Body of pancreas (tissue), 4 donors: ENCODE data around the gene SLC12A2. TPM values are rescaled to one million over a fixed set of nuclear protein-coding genes. Genes with fewer than 3 reads are reported as not detected.

Experiments
- ATAC-seq: fragments of 150-250 bp; one replicate; pipeline ENCODE4 v1.9.1; 2016
- DNase-seq, 4 donors: peaks; one replicate each; pipeline ENCODE4 v3.0.0-alpha.2; 2019
- H3K27ac ChIP-seq, 4 donors: fragments of 200-600 bp; sonication (generic); 1 replicate in 3 of 4; 2 replicates in 1 of 4; pipeline versions ENCODE4 v1.5.1 to v1.6.1; 2016 to 2019; ENCODE audit warnings: mild to moderate bottlenecking in 1 of 4, mixed read lengths in 1 of 4, moderate library complexity in 1 of 4
- H3K27me3 ChIP-seq, 2 donors: fragments of 200-600 bp; sonication (generic); one replicate each; pipeline ENCODE4 v1.6.0; 2016; ENCODE audit warnings: mild to moderate bottlenecking in 1 of 2
- H3K36me3 ChIP-seq, 2 donors: fragments of 200-600 bp; sonication (generic); replicated peaks in 1 of 2; 2 replicates each; pipeline ENCODE4 v1.5.1; 2016; ENCODE audit warnings: low read depth in 2 of 2; ENCODE audit not compliant: insufficient read depth in 1 of 2
- H3K4me1 ChIP-seq: fragments of 200-600 bp; sonication (generic); one replicate; pipeline ENCODE4 v1.6.0; 2016
- H3K4me3 ChIP-seq, 2 donors: fragments of 200-600 bp; sonication (generic); 1 replicate in 1 of 2; 2 replicates in 1 of 2; pipeline ENCODE4 v1.5.1; 2016 to 2019
- H3K9me3 ChIP-seq, 3 donors: fragments of 200-600 bp; sonication (generic); 1 replicate in 2 of 3; 2 replicates in 1 of 3; pipeline ENCODE4 v1.5.1; 2016
- CTCF ChIP-seq, 7 experiments: fragments of 450-650 bp in 4 of 7; fragments of 200-600 bp in 3 of 7; sonication (generic) in 3 of 7; IDR thresholded peaks; one replicate each; pipeline ENCODE4 v1.5.1; 2016 to 2019; ENCODE audit warnings: antibody characterized with exemption in 7 of 7
- POLR2A ChIP-seq, 3 donors: fragments of 450-650 bp; IDR thresholded peaks; one replicate each; pipeline ENCODE4 v1.6.1; 2016; ENCODE audit warnings: antibody characterized with exemption in 3 of 3, mild to moderate bottlenecking in 2 of 3
- WGBS, 2 donors: methylation state at CpG; one replicate each; pipeline ENCODE4 v1.1.5; 2017; 5-methylcytosine and 5-hydroxymethylcytosine counted together
- intact Hi-C: fragments of 100-400 bp; cut with DNase I; formaldehyde crosslinking; loops from one replicate; pipeline ENCODE4 v1.15.1; 2023
- total RNA-seq, 2 donors: library from RNA; depleted of rRNA; stranded (reverse); fragments of >200 nt; gene quantifications; one replicate each; pipeline ENCODE4 v1.1.0, GENCODE V29; 2016

The SLC12A2 gene
- 10 to 100 TPM; 26.7 to 28.0 TPM for total RNA-seq

GRCh38 chr5:128083033-128083810 is at the start of gene SLC12A2:
Gene SLC12A2 (plus strand): TSS chr5:128083766. CDS start chr5:128083955, 189 bp downstream.
- Histone ChIP-seq H3K27ac (peak within 1 kb of the TSS; percentile 91 to 97 (median 94)), H3K9me3 (no peaks in the 10 kb centered on the region), H3K27me3 (no peaks in the 10 kb centered on the region), H3K4me1 (peaks cover 53% of the 10 kb centered on the region), H3K4me3 (peak within 1 kb of the TSS; percentile 35 to 90), H3K36me3 (no peaks in the 10 kb centered on the region)
- DNase-seq = peak; percentile 89 to 95 (median 94)
- peak; percentile 85 for ATAC-seq
- TF ChIP-seq CTCF (IDR thresholded peaks at IDR 0.05) = peak in 1 of 7 experiments; percentile 6
- TF ChIP-seq POLR2A (IDR thresholded peaks at IDR 0.05) = peak; percentile 79 to 89 (median 80)
- WGBS, 2 donors = 0% methylated on average over 90 of the region's 104 CpGs; no CpG with 5 or more reads in 1 of the 2 donors
- intact Hi-C loops = no loop called here

- H3K36me3 ChIP-seq = no peaks in the 10 kb centered on the region
- peaks cover 11% of the 10 kb centered on the region for H3K4me1 ChIP-seq
- DNase-seq (no peak), ATAC-seq (no peak)
- no peak overlapping the region for H3K4me3 ChIP-seq
- WGBS, 2 donors = 85 to 93% methylated on average over 4 of the region's 4 CpGs
- no peak for TF ChIP-seq POLR2A (IDR thresholded peaks at IDR 0.05)
- no peak for TF ChIP-seq CTCF (IDR thresholded peaks at IDR 0.05)
- H3K9me3 ChIP-seq = no peaks in the 10 kb centered on the region
- no peak overlapping the region for H3K27ac ChIP-seq
- intact Hi-C loops = no loop called here
- no peaks in the 10 kb centered on the region for H3K27me3 ChIP-seq
Measured at GRCh38 chr5:128035689-128036088, 47.9 kb upstream of the SLC12A2 start.

GRCh38 chr5:128036950-128037349 is 46.6 kb upstream of the SLC12A2 start:
- Histone ChIP-seq H3K4me3 (no peak overlapping the region), H3K36me3 (no peaks in the 10 kb centered on the region), H3K27me3 (no peaks in the 10 kb centered on the region), H3K9me3 (no peaks in the 10 kb centered on the region), H3K4me1 (peaks cover 11% of the 10 kb centered on the region), H3K27ac (no peak overlapping the region)
- no peak for TF ChIP-seq POLR2A (IDR thresholded peaks at IDR 0.05)
- no peak for TF ChIP-seq CTCF (IDR thresholded peaks at IDR 0.05)
- intact Hi-C loops = no loop called here
- WGBS, 2 donors = 4 to 18% methylated on average over 1 of the region's 1 CpG
- peak in 1 of 4 donors; percentile 10 for DNase-seq
- ATAC-seq = no peak

GRCh38 chr5:128038643-128039042 is 44.9 kb upstream of the SLC12A2 start:
- no peak for DNase-seq
- TF ChIP-seq CTCF (IDR thresholded peaks at IDR 0.05) (no peak), POLR2A (IDR thresholded peaks at IDR 0.05) (no peak)
- Histone ChIP-seq H3K36me3 (no peaks in the 10 kb centered on the region), H3K27me3 (no peaks in the 10 kb centered on the region), H3K27ac (no peak overlapping the region), H3K9me3 (no peaks in the 10 kb centered on the region), H3K4me1 (peaks cover 11% of the 10 kb centered on the region), H3K4me3 (no peak overlapping the region)
- intact Hi-C loops = no loop called here
- peak; percentile 50 for ATAC-seq

- TF ChIP-seq CTCF (IDR thresholded peaks at IDR 0.05) (no peak), POLR2A (IDR thresholded peaks at IDR 0.05) (no peak)
- Histone ChIP-seq H3K36me3 (no peaks in the 10 kb centered on the region), H3K4me3 (no peak overlapping the region), H3K4me1 (peaks cover 11% of the 10 kb centered on the region), H3K27me3 (no peaks in the 10 kb centered on the region), H3K27ac (no peak overlapping the region), H3K9me3 (no peaks in the 10 kb centered on the region)
- DNase-seq (no peak), ATAC-seq (no peak)
- WGBS, 2 donors = 85 to 89% methylated on average over 1 of the region's 1 CpG
- intact Hi-C loops = no loop called here
Measured at GRCh38 chr5:128040927-128041326, 42.6 kb upstream of the SLC12A2 start.
